WTC11 (cell line): ENCODE data around the gene MYO18A. TPM values are rescaled to one million over a fixed set of nuclear protein-coding genes. Genes with fewer than 3 reads are reported as not detected.

Experiments
- ATAC-seq: fragments of 200-7000 bp; cut with Tn5 transposase; 2 replicates; pipeline ENCODE4 v1.10.0; 2021; ENCODE audit warnings: mild to moderate bottlenecking, moderate library complexity
- CTCF ChIA-PET: fragments of 300-600 bp; sonication (Branson Sonifier 250); formaldehyde crosslinking; loops from one replicate; lab custom pipeline; 2021; ENCODE audit warnings: antibody characterized with exemption; lab: Charles Lee
- POLR2A ChIA-PET: fragments of 350-600 bp; sonication (Branson Sonifier 250); formaldehyde crosslinking; loops from one replicate; lab custom pipeline; 2021; ENCODE audit warnings: antibody characterized with exemption; lab: Charles Lee
- DNase-seq: peaks from one replicate; pipeline ENCODE4 v3.0.0; 2021; ENCODE audit warnings: low spot score
- H3K27ac Mint-ChIP-seq: 2 replicates; pipeline ENCODE4 v1.8.0; 2021; ENCODE audit warnings: mixed read lengths
- H3K27me3 Mint-ChIP-seq: 2 replicates; pipeline ENCODE4 v1.8.0; 2021; ENCODE audit warnings: low read depth, mild to moderate bottlenecking, moderate library complexity, mixed read lengths
- H3K36me3 Mint-ChIP-seq: 2 replicates; pipeline ENCODE4 v1.8.0; 2021; ENCODE audit warnings: mixed read lengths
- H3K4me1 Mint-ChIP-seq: 2 replicates; pipeline ENCODE4 v1.8.0; 2022; ENCODE audit warnings: mixed read lengths
- H3K4me3 Mint-ChIP-seq: 2 replicates; pipeline ENCODE4 v1.8.0; 2021; ENCODE audit warnings: mild to moderate bottlenecking, moderate library complexity, mixed read lengths
- H3K9me3 Mint-ChIP-seq: 2 replicates; pipeline ENCODE4 v1.8.0; 2021; ENCODE audit warnings: mixed read lengths
- AFF4 ChIP-seq: sonication (generic); formaldehyde crosslinking; IDR thresholded peaks from 2 replicates; pipeline ENCODE4 v1.8.1; 2023; ENCODE audit warnings: mild to moderate bottlenecking, missing genetic modification reagents, borderline replicate concordance
- CREM ChIP-seq: sonication (generic); formaldehyde crosslinking; IDR thresholded peaks from 2 replicates; pipeline ENCODE4 v1.8.1; 2022; ENCODE audit warnings: mild to moderate bottlenecking, missing genetic modification reagents, moderate library complexity
- ESRRA ChIP-seq: sonication (generic); formaldehyde crosslinking; IDR thresholded peaks from 2 replicates; pipeline ENCODE4 v1.8.1; 2022; ENCODE audit warnings: mild to moderate bottlenecking, missing genetic modification reagents, borderline replicate concordance
- GTF2I ChIP-seq: fragments of 250-450 bp; sonication (Bioruptor Pico); conservative IDR thresholded peaks from 2 replicates; pipeline ENCODE4 v1.4.0; 2021; ENCODE audit warnings: mild to moderate bottlenecking
- JUN ChIP-seq: sonication (generic); formaldehyde crosslinking; IDR thresholded peaks from 2 replicates; pipeline ENCODE4 v1.8.0; 2023; ENCODE audit warnings: mild to moderate bottlenecking, missing genetic modification reagents
- KAT7 ChIP-seq: sonication (generic); formaldehyde crosslinking; IDR thresholded peaks from 2 replicates; pipeline ENCODE4 v1.8.1; 2023; ENCODE audit warnings: missing genetic modification reagents, mild to moderate bottlenecking, borderline replicate concordance
- RELA ChIP-seq: sonication (generic); formaldehyde crosslinking; IDR thresholded peaks from 2 replicates; pipeline ENCODE4 v1.8.1; 2022; ENCODE audit warnings: missing genetic modification reagents, mild to moderate bottlenecking, borderline replicate concordance
- SP1 ChIP-seq: sonication (generic); formaldehyde crosslinking; conservative IDR thresholded peaks from 2 replicates; pipeline ENCODE4 v1.8.1; 2022; ENCODE audit warnings: missing genetic modification reagents
- TCF7 ChIP-seq: sonication (generic); formaldehyde crosslinking; IDR thresholded peaks from 2 replicates; pipeline ENCODE4 v1.8.0; 2022; ENCODE audit warnings: mild to moderate bottlenecking, low read depth, missing genetic modification reagents, moderate library complexity
- TEAD1 ChIP-seq: sonication (generic); formaldehyde crosslinking; IDR thresholded peaks from 2 replicates; pipeline ENCODE4 v1.8.0; 2022; ENCODE audit warnings: mild to moderate bottlenecking, missing genetic modification reagents
- TP53 ChIP-seq: sonication (generic); formaldehyde crosslinking; IDR thresholded peaks from 2 replicates; pipeline ENCODE4 v1.8.1; 2023; ENCODE audit warnings: mild to moderate bottlenecking, missing genetic modification reagents
- ZBTB43 ChIP-seq: sonication (generic); formaldehyde crosslinking; IDR thresholded peaks from 2 replicates; pipeline ENCODE4 v1.8.1; 2023; ENCODE audit warnings: mild to moderate bottlenecking, missing genetic modification reagents
- ZMAT4 ChIP-seq: fragments of 250-450 bp; sonication (Bioruptor Pico); IDR thresholded peaks from 2 replicates; pipeline ENCODE4 v1.9.0; 2021; ENCODE audit warnings: mild to moderate bottlenecking
- ZNF317 ChIP-seq: sonication (generic); formaldehyde crosslinking; IDR thresholded peaks from 2 replicates; pipeline ENCODE4 v1.8.1; 2023; ENCODE audit warnings: low read depth, mild to moderate bottlenecking, moderate library complexity, missing genetic modification reagents, borderline replicate concordance
- ZNF416 ChIP-seq: fragments of 250-450 bp; sonication (Bioruptor Pico); IDR thresholded peaks from 2 replicates; pipeline ENCODE4 v1.9.0; 2021; ENCODE audit warnings: mild to moderate bottlenecking, inconsistent platforms
- total RNA-seq: library from RNA; stranded (reverse); gene quantifications from 3 replicates; pipeline ENCODE4 v1.2.3, GENCODE V29; 2021
- TF ChIP-seq, protein P1 (sequence below): fragments of 200-600 bp; IDR thresholded peaks from 2 replicates; pipeline ENCODE4 v1.8.0; 2022; ENCODE audit warnings: antibody characterized with exemption
- TF ChIP-seq, protein P2 (sequence below): fragments of 250-450 bp; sonication (Bioruptor Pico); IDR thresholded peaks from 2 replicates; pipeline ENCODE4 v1.9.0; 2021; ENCODE audit warnings: mild to moderate bottlenecking

The MYO18A gene
- total RNA-seq, 1 experiment from 2014 or later: 54.9 TPM

DNA sequence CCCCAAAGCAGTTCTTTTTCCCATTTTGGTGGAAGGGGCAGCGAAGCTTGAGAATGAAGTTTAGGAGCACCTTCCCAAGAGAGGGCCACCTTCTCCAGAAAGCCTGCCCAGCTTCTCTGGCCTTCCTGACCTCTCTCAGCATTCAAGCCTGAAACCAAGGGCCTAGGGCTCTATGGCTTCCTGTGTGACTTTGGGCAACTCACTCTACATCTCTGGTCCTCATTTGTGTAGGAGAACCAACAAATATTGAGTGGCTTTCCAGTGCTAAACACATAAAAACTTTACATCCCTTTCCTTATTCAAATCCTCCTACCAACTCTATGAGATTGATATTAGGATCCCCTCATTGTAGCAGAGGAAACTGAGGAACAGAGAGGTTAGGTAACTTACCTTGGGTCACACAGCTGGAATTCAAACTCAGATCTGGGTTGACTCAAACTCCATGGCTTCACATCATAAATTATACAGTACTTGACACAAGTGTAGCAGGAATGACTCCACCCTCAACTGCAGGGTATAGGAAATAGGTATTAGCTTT is 32.0 kb upstream of the MYO18A start:
- no peaks in the 10 kb centered on the region for H3K36me3 Mint-ChIP-seq
- ChIA-PET CTCF (interaction anchor here (0.7 to 3.1 kb wide), 6 partner anchors 8 to 95 kb away, joined by 4 to 19 read pairs (median 6); partner anchors contain the start of gene MYO18A), POLR2A (no interaction called here)
- H3K4me3 Mint-ChIP-seq: no peak overlapping the region
- peaks cover 13% of the 10 kb centered on the region for H3K4me1 Mint-ChIP-seq
- DNase-seq (no peak), ATAC-seq (no peak)
- H3K27me3 Mint-ChIP-seq: no peaks in the 10 kb centered on the region
- H3K9me3 Mint-ChIP-seq: no peaks in the 10 kb centered on the region
- TF ChIP-seq GTF2I (CRISPR knock-in tag) (peak; percentile 64; the same call in 1 of the 2 replicates), TP53 (no peak)
- H3K27ac Mint-ChIP-seq: no peak overlapping the region

- ChIA-PET CTCF (interaction anchor here (0.7 to 3.1 kb wide), 4 partner anchors 62 to 94 kb away, joined by 3 to 19 read pairs (median 8); no protein-coding TSS in a partner anchor), POLR2A (no interaction called here)
- Mint-ChIP-seq H3K27ac (no peak overlapping the region), H3K4me3 (no peak overlapping the region), H3K9me3 (no peaks in the 10 kb centered on the region), H3K4me1 (peaks cover 13% of the 10 kb centered on the region), H3K27me3 (no peaks in the 10 kb centered on the region), H3K36me3 (no peaks in the 10 kb centered on the region)
- ATAC-seq: no peak
- no peak for TF ChIP-seq CREM
- TF ChIP-seq AFF4 (CRISPR knock-in tag): no peak
- no peak for TF ChIP-seq KAT7 (CRISPR knock-in tag)
- no peak for TF ChIP-seq ZNF317 (CRISPR knock-in tag)
- no peak for TF ChIP-seq ESRRA (CRISPR knock-in tag)
- no peak for TF ChIP-seq ZMAT4 (CRISPR knock-in tag)
- no peak for TF ChIP-seq GTF2I (CRISPR knock-in tag)
- no peak for TF ChIP-seq JUN (CRISPR knock-in tag)
- no peak for TF ChIP-seq ZNF416 (CRISPR knock-in tag)
- TF ChIP-seq RELA (CRISPR knock-in tag): no peak
- no peak for DNase-seq
Measured at GRCh38 chr17:29210879-29211278, 30.7 kb upstream of the MYO18A start.

- DNase-seq: no peak
- Mint-ChIP-seq H3K4me3 (no peak overlapping the region), H3K4me1 (peaks cover 14% of the 10 kb centered on the region), H3K9me3 (no peaks in the 10 kb centered on the region), H3K36me3 (no peaks in the 10 kb centered on the region), H3K27me3 (no peaks in the 10 kb centered on the region), H3K27ac (no peak overlapping the region)
- ATAC-seq: peak; percentile 53
- ChIA-PET POLR2A (interaction anchor here (0.7 kb wide), 1 partner anchor 414 kb away, joined by 5 read pairs; no protein-coding TSS in a partner anchor), CTCF (interaction anchor here (0.7 to 4.8 kb wide), 8 partner anchors 10 to 92 kb away, joined by 3 to 38 read pairs (median 8); partner anchors contain the start of gene MYO18A)
- TF ChIP-seq KAT7 (CRISPR knock-in tag) (no peak), TEAD1 (no peak), AFF4 (CRISPR knock-in tag) (no peak), SP1 (CRISPR knock-in tag) (no peak), CREM (no peak), TCF7 (no peak), ZBTB43 (CRISPR knock-in tag) (no peak)
- TF ChIP-seq, protein P1, sequence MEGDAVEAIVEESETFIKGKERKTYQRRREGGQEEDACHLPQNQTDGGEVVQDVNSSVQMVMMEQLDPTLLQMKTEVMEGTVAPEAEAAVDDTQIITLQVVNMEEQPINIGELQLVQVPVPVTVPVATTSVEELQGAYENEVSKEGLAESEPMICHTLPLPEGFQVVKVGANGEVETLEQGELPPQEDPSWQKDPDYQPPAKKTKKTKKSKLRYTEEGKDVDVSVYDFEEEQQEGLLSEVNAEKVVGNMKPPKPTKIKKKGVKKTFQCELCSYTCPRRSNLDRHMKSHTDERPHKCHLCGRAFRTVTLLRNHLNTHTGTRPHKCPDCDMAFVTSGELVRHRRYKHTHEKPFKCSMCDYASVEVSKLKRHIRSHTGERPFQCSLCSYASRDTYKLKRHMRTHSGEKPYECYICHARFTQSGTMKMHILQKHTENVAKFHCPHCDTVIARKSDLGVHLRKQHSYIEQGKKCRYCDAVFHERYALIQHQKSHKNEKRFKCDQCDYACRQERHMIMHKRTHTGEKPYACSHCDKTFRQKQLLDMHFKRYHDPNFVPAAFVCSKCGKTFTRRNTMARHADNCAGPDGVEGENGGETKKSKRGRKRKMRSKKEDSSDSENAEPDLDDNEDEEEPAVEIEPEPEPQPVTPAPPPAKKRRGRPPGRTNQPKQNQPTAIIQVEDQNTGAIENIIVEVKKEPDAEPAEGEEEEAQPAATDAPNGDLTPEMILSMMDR: no peak
- TF ChIP-seq, protein P2, sequence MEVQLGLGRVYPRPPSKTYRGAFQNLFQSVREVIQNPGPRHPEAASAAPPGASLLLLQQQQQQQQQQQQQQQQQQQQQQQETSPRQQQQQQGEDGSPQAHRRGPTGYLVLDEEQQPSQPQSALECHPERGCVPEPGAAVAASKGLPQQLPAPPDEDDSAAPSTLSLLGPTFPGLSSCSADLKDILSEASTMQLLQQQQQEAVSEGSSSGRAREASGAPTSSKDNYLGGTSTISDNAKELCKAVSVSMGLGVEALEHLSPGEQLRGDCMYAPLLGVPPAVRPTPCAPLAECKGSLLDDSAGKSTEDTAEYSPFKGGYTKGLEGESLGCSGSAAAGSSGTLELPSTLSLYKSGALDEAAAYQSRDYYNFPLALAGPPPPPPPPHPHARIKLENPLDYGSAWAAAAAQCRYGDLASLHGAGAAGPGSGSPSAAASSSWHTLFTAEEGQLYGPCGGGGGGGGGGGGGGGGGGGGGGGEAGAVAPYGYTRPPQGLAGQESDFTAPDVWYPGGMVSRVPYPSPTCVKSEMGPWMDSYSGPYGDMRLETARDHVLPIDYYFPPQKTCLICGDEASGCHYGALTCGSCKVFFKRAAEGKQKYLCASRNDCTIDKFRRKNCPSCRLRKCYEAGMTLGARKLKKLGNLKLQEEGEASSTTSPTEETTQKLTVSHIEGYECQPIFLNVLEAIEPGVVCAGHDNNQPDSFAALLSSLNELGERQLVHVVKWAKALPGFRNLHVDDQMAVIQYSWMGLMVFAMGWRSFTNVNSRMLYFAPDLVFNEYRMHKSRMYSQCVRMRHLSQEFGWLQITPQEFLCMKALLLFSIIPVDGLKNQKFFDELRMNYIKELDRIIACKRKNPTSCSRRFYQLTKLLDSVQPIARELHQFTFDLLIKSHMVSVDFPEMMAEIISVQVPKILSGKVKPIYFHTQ: no peak
Measured at GRCh38 chr17:29209073-29209472, 28.9 kb upstream of the MYO18A start.
